PFSK-1 (cell line): Measurements from ENCODE around the gene GREM2.

ENCODE experiments used
- FOXP2 ChIP-seq: optimal IDR thresholded peaks from 2 replicates; pipeline ENCODE3; 2011; ENCODE audit warnings: borderline replicate concordance, control low read depth, inconsistent platforms; ENCODE audit not compliant: insufficient read depth; ENCODE audit errors: extremely low read length, extremely low read depth
- POLR2AphosphoS5 ChIP-seq: IDR thresholded peaks from 2 replicates; pipeline ENCODE4 v1.6.1; 2012; ENCODE audit warnings: low read depth, mild to moderate bottlenecking, control low read depth, low read length, moderate library complexity
- SIN3A ChIP-seq: IDR thresholded peaks from 2 replicates; pipeline ENCODE4 v1.6.1; 2012; ENCODE audit warnings: mild to moderate bottlenecking, low read length, moderate library complexity, borderline replicate concordance; ENCODE audit not compliant: insufficient read depth
- TAF1 ChIP-seq: IDR thresholded peaks from 2 replicates; pipeline ENCODE4 v1.6.1; 2012; ENCODE audit warnings: low read length, control low read depth, borderline replicate concordance; ENCODE audit not compliant: insufficient read depth
- TF ChIP-seq, protein P1 (sequence below), 2 experiments: IDR thresholded peaks; 2 replicates each; pipeline versions ENCODE4 v1.6.1 to v1.8.0; 2011 to 2012; ENCODE audit warnings: low read depth in 2 of 2, low read length in 2 of 2, control low read depth in 1 of 2, inconsistent platforms in 1 of 2, mild to moderate bottlenecking in 1 of 2, moderate library complexity in 1 of 2; ENCODE audit not compliant: insufficient read depth in 1 of 2

The GREM2 gene

DNA sequence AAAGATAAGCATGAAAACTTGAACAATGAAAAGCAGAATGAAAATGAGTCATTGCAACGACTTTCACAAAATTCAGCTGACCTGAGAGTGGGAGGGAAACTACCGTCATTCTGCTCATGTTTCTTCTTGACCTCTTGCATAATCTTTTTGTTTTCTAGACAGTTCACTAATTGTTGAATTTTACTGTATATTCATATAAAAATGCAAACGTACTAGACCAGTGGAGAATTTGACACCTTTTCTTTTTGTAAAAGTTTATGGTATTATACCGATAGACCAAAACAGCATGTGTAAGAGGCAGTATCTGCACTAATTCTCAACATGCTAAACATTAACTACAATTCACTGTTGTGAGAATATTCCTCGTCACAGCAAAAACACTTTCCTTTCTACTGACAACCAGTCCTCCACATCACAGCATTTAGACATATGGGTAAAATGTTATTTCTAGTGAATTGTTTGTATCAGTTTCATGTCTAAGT is 137.8 kb downstream of the GREM2 start:
- TF ChIP-seq SIN3A (no peak), POLR2AphosphoS5 (no peak), TAF1 (no peak), FOXP2 (no peak)
- TF ChIP-seq, protein P1, sequence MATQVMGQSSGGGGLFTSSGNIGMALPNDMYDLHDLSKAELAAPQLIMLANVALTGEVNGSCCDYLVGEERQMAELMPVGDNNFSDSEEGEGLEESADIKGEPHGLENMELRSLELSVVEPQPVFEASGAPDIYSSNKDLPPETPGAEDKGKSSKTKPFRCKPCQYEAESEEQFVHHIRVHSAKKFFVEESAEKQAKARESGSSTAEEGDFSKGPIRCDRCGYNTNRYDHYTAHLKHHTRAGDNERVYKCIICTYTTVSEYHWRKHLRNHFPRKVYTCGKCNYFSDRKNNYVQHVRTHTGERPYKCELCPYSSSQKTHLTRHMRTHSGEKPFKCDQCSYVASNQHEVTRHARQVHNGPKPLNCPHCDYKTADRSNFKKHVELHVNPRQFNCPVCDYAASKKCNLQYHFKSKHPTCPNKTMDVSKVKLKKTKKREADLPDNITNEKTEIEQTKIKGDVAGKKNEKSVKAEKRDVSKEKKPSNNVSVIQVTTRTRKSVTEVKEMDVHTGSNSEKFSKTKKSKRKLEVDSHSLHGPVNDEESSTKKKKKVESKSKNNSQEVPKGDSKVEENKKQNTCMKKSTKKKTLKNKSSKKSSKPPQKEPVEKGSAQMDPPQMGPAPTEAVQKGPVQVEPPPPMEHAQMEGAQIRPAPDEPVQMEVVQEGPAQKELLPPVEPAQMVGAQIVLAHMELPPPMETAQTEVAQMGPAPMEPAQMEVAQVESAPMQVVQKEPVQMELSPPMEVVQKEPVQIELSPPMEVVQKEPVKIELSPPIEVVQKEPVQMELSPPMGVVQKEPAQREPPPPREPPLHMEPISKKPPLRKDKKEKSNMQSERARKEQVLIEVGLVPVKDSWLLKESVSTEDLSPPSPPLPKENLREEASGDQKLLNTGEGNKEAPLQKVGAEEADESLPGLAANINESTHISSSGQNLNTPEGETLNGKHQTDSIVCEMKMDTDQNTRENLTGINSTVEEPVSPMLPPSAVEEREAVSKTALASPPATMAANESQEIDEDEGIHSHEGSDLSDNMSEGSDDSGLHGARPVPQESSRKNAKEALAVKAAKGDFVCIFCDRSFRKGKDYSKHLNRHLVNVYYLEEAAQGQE (IDR thresholded peaks at IDR 0.05; ENCODE audit: insufficient read depth in 1 of 2, low read depth in 2 of 2, low read length in 2 of 2) = no peak

DNA sequence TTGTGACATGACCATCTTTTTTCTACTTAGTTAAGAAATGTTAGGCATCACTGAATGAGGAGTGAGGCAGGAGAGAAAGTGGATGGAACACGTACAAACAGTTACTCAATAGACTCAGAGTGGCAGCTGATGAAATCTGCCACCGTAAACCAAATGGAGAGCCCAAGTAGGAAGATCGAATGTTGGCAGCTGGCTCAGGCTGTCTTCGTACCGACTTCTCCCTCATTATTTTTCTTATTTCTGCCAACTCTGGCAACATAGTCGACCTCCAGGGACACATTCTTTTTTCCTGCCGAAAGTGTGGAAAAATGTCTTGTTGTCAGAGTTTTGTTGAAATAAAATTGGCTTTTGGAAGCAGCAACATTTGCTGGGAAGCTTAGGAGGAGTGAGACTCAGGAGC is 143.3 kb downstream of the GREM2 start:
- TF ChIP-seq TAF1 = no peak
- TF ChIP-seq POLR2AphosphoS5 = no peak
- no peak for TF ChIP-seq SIN3A
- TF ChIP-seq, protein P1 (IDR thresholded peaks at IDR 0.05; ENCODE audit: insufficient read depth in 1 of 2, low read depth in 2 of 2, low read length in 2 of 2) = no peak
- no peak for TF ChIP-seq FOXP2

DNA sequence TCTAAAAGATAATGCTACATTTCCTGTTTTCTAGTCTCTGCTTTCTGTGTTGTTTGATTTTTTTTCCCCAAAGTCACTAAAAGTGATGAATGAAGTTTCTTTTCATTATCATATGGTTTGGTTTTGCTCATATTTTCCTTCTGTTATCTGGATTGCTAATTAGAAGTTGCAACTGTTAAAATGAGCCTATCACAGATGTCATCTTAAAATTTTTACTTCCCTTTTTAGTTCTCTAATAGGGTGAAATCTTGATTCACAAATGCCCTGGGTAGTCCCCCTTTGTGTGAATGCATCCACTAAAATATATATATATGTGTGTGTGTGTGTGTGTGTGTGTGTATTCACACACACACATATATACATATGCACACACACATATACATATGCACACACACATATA is 144.1 kb downstream of the GREM2 start:
- TF ChIP-seq TAF1 (no peak), SIN3A (no peak), POLR2AphosphoS5 (no peak), FOXP2 (no peak)
- TF ChIP-seq, protein P1 (IDR thresholded peaks at IDR 0.05; ENCODE audit: insufficient read depth in 1 of 2, low read depth in 2 of 2, low read length in 2 of 2) = no peak

DNA sequence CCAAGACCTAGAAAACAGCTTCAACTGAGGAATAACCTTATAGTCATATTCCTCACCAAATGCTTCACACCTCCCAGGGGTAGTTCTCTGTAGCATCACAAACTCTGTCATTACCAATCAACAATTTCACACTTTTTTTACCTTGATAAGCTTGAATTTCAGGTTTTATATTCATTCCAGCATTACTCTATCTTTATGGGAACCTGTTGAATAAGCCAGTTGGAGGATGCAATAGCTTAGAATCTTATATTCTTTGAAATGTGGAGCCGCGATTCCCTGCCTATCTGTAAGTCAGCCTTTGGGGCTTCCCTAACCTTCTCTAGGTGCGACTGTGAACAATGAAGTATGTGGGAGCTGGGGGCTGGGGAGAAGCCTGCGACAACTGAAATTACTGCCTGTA is 145.4 kb downstream of the GREM2 start:
- TF ChIP-seq FOXP2 = no peak
- TF ChIP-seq POLR2AphosphoS5 = no peak
- no peak for TF ChIP-seq TAF1
- TF ChIP-seq, protein P1 (IDR thresholded peaks at IDR 0.05; ENCODE audit: insufficient read depth in 1 of 2, low read depth in 2 of 2, low read length in 2 of 2) = no peak
- no peak for TF ChIP-seq SIN3A

DNA sequence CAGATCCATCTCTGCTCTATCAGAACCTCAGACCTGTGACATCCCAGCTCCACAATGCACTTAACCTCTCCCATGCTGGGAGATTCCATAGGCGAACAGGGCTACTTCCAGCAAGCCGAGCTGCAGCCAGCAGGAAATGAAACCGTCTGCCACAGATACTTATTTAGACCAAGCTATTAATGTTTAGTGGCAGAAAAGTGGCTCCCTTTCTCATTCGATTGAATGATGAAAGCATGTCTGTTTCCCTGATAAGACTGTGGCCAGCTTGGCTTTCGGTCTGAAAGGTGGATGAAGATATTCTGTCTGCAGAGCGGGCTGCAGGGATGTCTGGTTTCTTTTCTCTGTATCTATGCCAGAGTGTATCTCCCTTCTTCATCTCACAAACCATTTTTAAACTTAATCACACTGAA is 146.4 kb downstream of the GREM2 start:
- TF ChIP-seq TAF1 (no peak), SIN3A (no peak), FOXP2 (no peak), POLR2AphosphoS5 (no peak)
- TF ChIP-seq, protein P1 (IDR thresholded peaks at IDR 0.05; ENCODE audit: insufficient read depth in 1 of 2, low read depth in 2 of 2, low read length in 2 of 2) = no peak
